H9 (cell line): ENCODE measurements around the gene CPT1B. TPM values are rescaled to one million over a fixed set of nuclear protein-coding genes. Genes with fewer than 3 reads are reported as not detected.

Experiments
- DNase-seq: peaks from one replicate; pipeline ENCODE4 v3.0.0-alpha.2; 2017
- H2AFZ ChIP-seq: one replicate; pipeline ENCODE4 v1.6.1; 2013; ENCODE audit warnings: mild to moderate bottlenecking, low read length, control low read depth, moderate library complexity
- H2AK5ac ChIP-seq: 2 replicates; pipeline ENCODE4 v1.6.1; 2013; ENCODE audit warnings: low read length, control low read depth, mixed read lengths; ENCODE audit not compliant: insufficient read length
- H2BK120ac ChIP-seq: one replicate; pipeline ENCODE4 v1.6.1; 2013; ENCODE audit warnings: low read depth, mild to moderate bottlenecking, low read length, control low read depth, inconsistent platforms; ENCODE audit not compliant: poor library complexity, severe bottlenecking
- H2BK12ac ChIP-seq: 2 replicates; pipeline ENCODE4 v1.6.1; 2013; ENCODE audit warnings: low read length, control low read depth, mixed read lengths, low read depth; ENCODE audit not compliant: insufficient read length
- H2BK15ac ChIP-seq: 2 replicates; pipeline ENCODE4 v1.6.1; 2013; ENCODE audit warnings: low read depth, low read length, control low read depth
- H2BK20ac ChIP-seq: one replicate; pipeline ENCODE4 v1.6.1; 2013; ENCODE audit warnings: low read depth, mild to moderate bottlenecking, low read length, control low read depth, inconsistent platforms; ENCODE audit not compliant: poor library complexity, severe bottlenecking
- H2BK5ac ChIP-seq: 2 replicates; pipeline ENCODE4 v1.6.1; 2013; ENCODE audit warnings: low read length, control low read depth, mixed read lengths; ENCODE audit not compliant: insufficient read length
- H3K14ac ChIP-seq: 2 replicates; pipeline ENCODE4 v1.6.1; 2013; ENCODE audit warnings: low read length, control low read depth; ENCODE audit not compliant: insufficient read depth
- H3K18ac ChIP-seq: 2 replicates; pipeline ENCODE4 v1.6.1; 2013; ENCODE audit warnings: low read depth, mild to moderate bottlenecking, mixed read lengths, low read length, control low read depth; ENCODE audit not compliant: insufficient read length
- H3K23ac ChIP-seq: 2 replicates; pipeline ENCODE4 v1.6.1; 2013; ENCODE audit warnings: low read length, control low read depth, mixed read lengths, low read depth; ENCODE audit not compliant: insufficient read length
- H3K23me2 ChIP-seq: 2 replicates; pipeline ENCODE4 v1.6.1; 2013; ENCODE audit warnings: low read depth, mild to moderate bottlenecking, mixed read lengths, low read length, control low read depth; ENCODE audit not compliant: insufficient read length, poor library complexity, severe bottlenecking
- H3K27ac ChIP-seq: 2 replicates; pipeline ENCODE4 v1.5.1; 2013; ENCODE audit warnings: low read length, control low read depth, mixed read lengths, low read depth; ENCODE audit not compliant: insufficient read length
- H3K27me3 ChIP-seq: 2 replicates; pipeline ENCODE4 v1.6.1; 2013; ENCODE audit warnings: low read length, control low read depth, inconsistent platforms; ENCODE audit not compliant: insufficient read depth
- H3K4ac ChIP-seq: 2 replicates; pipeline ENCODE4 v1.6.1; 2013; ENCODE audit warnings: low read depth, mild to moderate bottlenecking, control low read depth, inconsistent platforms, low read length, moderate library complexity
- H3K4me1 ChIP-seq: 2 replicates; pipeline ENCODE4 v1.6.1; 2013; ENCODE audit warnings: low read length, control low read depth, inconsistent platforms; ENCODE audit not compliant: insufficient read depth
- H3K4me2 ChIP-seq: 2 replicates; pipeline ENCODE4 v1.6.1; 2013; ENCODE audit warnings: low read length, control low read depth, mixed read lengths; ENCODE audit not compliant: insufficient read length, insufficient read depth
- H3K56ac ChIP-seq: 2 replicates; pipeline ENCODE4 v1.6.1; 2013; ENCODE audit warnings: low read depth, mild to moderate bottlenecking, mixed read lengths, low read length, control low read depth; ENCODE audit not compliant: insufficient read length
- H3K79me1 ChIP-seq: 2 replicates; pipeline ENCODE4 v1.6.1; 2013; ENCODE audit warnings: low read depth, mild to moderate bottlenecking, moderate library complexity, low read length, control low read depth, inconsistent platforms; ENCODE audit not compliant: insufficient read depth, poor library complexity, severe bottlenecking
- H3K79me2 ChIP-seq: 2 replicates; pipeline ENCODE4 v1.6.1; 2013; ENCODE audit warnings: low read length, control low read depth, inconsistent platforms; ENCODE audit not compliant: insufficient read depth
- H3K9ac ChIP-seq: 2 replicates; pipeline ENCODE4 v1.6.1; 2013; ENCODE audit warnings: low read length, control low read depth, mixed read lengths; ENCODE audit not compliant: insufficient read length; ENCODE audit errors: extremely low read depth
- H3K9me3 ChIP-seq: one replicate; pipeline ENCODE4 v1.6.1; 2013; ENCODE audit warnings: low read depth, low read length, inconsistent platforms; ENCODE audit not compliant: control insufficient read depth
- H3T11ph ChIP-seq: one replicate; pipeline ENCODE4 v1.6.1; 2013; ENCODE audit warnings: mild to moderate bottlenecking, low read length, control low read depth, inconsistent platforms
- H4K20me1 ChIP-seq: one replicate; pipeline ENCODE4 v1.6.1; 2013; ENCODE audit not compliant: control insufficient read depth, insufficient read length, insufficient read depth
- H4K5ac ChIP-seq: 2 replicates; pipeline ENCODE4 v1.6.1; 2013; ENCODE audit warnings: low read depth, mild to moderate bottlenecking, mixed read lengths, low read length, control low read depth; ENCODE audit not compliant: insufficient read length
- H4K8ac ChIP-seq: replicated peaks from 2 replicates; pipeline ENCODE4 v1.6.1; 2013; ENCODE audit warnings: low read length, control low read depth, mixed read lengths, low read depth; ENCODE audit not compliant: insufficient read length
- H4K91ac ChIP-seq: 2 replicates; pipeline ENCODE4 v1.6.1; 2013; ENCODE audit warnings: low read depth, mild to moderate bottlenecking, moderate library complexity, mixed read lengths, low read length, control low read depth; ENCODE audit not compliant: insufficient read length
- H3K27ac Mint-ChIP-seq, 3 experiments: 2 replicates in 2 of 3; 3 replicates in 1 of 3; pipeline ENCODE4 v1.8.0; 2020 to 2021; ENCODE audit warnings: mixed read lengths in 3 of 3, mild to moderate bottlenecking in 1 of 3, moderate library complexity in 1 of 3
- H3K27me3 Mint-ChIP-seq: 2 replicates; pipeline ENCODE4 v1.8.0; 2021; ENCODE audit warnings: low read depth, mild to moderate bottlenecking, moderate library complexity, mixed read lengths
- H3K36me3 Mint-ChIP-seq, 3 experiments: 2 replicates in 2 of 3; 3 replicates in 1 of 3; pipeline ENCODE4 v1.8.0; 2020 to 2021; ENCODE audit warnings: low read depth in 3 of 3, mixed read lengths in 3 of 3; ENCODE audit not compliant: insufficient read depth in 1 of 3
- H3K4me1 Mint-ChIP-seq, 2 experiments: 2 replicates each; pipeline ENCODE4 v1.8.0; 2020; ENCODE audit warnings: mixed read lengths in 2 of 2
- H3K4me3 Mint-ChIP-seq, 2 experiments: 2 replicates in 1 of 2; 3 replicates in 1 of 2; pipeline ENCODE4 v1.8.0; 2020 to 2021; ENCODE audit warnings: mild to moderate bottlenecking in 2 of 2, mixed read lengths in 2 of 2, moderate library complexity in 1 of 2
- H3K9me3 Mint-ChIP-seq, 2 experiments: 2 replicates in 1 of 2; 3 replicates in 1 of 2; pipeline ENCODE4 v1.8.0; 2020; ENCODE audit warnings: mild to moderate bottlenecking in 2 of 2, mixed read lengths in 2 of 2, moderate library complexity in 1 of 2
- WGBS: extraction: QIAGEN DNeasy Blood & Tissue Kit; methylation state at CpG from one replicate; pipeline ENCODE4 v1.1.7; 2013; ENCODE audit warnings: missing lambda C conversion rate, low lambda C conversion rate, mixed read lengths; ENCODE audit not compliant: insufficient read length; ENCODE audit errors: extremely low coverage; 5-methylcytosine and 5-hydroxymethylcytosine counted together
- total RNA-seq: library from RNA; stranded (reverse); gene quantifications from 2 replicates; pipeline ENCODE4 v1.2.1, GENCODE V29; 2021
- TF ChIP-seq, protein P1 (sequence below): fragments of 200-600 bp; sonication (generic); conservative IDR thresholded peaks from 3 replicates; pipeline ENCODE4 v1.8.0; 2021; ENCODE audit warnings: antibody characterized with exemption, mild to moderate bottlenecking

CPT1B gene
- total RNA-seq, 1 experiment from 2014 or later, result 65.7 TPM

DNA sequence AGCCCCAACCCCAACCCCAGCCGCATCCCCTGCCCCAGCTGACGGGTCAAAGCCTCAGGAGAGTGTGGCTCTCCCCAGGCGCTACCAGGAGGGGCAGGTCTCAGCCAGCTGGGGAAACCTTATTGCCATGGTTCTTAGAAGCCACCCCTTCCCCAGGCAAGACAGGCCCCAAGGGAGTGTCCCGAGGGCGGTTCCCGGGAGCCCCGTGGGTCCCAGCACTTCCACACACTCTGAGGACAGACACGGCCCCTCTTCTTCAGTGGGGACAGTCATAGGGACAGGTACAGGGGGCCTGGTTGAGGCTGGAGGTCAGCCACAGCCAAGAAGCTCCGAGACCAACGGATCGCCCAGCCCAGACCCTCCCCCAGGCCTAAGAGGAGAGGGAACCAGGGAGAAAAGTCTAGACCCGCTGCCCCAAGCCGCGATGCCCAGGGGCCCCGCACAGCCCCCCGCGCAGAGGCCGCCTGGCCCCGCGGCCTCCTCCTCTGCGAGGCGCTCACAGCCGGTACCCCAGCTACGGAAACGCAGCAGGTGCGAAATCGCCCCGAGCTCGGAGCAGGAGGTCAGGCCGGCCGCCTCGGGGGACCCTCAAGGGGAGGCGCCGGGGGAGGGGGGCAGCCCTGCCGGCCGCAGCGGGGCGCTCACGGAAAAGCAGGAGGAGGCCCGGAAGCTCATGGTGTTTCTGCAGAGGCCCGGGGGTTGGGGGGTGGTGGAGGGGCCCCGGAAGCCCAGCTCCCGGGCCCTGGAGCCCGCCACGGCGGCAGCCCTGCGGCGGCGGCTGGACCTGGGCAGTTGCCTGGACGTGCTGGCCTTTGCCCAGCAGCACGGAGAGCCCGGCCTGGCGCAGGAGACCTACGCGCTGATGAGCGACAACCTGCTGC, 29.9 kb downstream of the CPT1B start:
- Histone ChIP-seq H3K79me1 (no peaks in the 10 kb centered on the region), H2BK20ac (no peak overlapping the region), H3K18ac (no peak overlapping the region), H3K27me3 (no peaks in the 10 kb centered on the region; the same call in 1 of the 2 replicates), H2AFZ (no peak overlapping the region), H2BK120ac (no peak overlapping the region), H3K14ac (no peak overlapping the region), H3K4ac (no peak overlapping the region), H3K27ac (no peak overlapping the region), H4K20me1 (no peaks in the 10 kb centered on the region), H4K8ac (no peak overlapping the region), H3K56ac (no peak overlapping the region), H3K79me2 (no peaks in the 10 kb centered on the region), H4K91ac (no peak overlapping the region), H3K4me1 (no peaks in the 10 kb centered on the region), H2BK12ac (no peak overlapping the region), H3K4me2 (no peak overlapping the region), H3T11ph (no peak overlapping the region), H2BK5ac (no peak overlapping the region), H3K9ac (no peak overlapping the region), H3K23ac (no peak overlapping the region), H3K9me3 (no peaks in the 10 kb centered on the region), H2BK15ac (no peak overlapping the region), H3K23me2 (no peaks in the 10 kb centered on the region), H4K5ac (no peak overlapping the region), H2AK5ac (no peak overlapping the region)
- TF ChIP-seq, protein P1, sequence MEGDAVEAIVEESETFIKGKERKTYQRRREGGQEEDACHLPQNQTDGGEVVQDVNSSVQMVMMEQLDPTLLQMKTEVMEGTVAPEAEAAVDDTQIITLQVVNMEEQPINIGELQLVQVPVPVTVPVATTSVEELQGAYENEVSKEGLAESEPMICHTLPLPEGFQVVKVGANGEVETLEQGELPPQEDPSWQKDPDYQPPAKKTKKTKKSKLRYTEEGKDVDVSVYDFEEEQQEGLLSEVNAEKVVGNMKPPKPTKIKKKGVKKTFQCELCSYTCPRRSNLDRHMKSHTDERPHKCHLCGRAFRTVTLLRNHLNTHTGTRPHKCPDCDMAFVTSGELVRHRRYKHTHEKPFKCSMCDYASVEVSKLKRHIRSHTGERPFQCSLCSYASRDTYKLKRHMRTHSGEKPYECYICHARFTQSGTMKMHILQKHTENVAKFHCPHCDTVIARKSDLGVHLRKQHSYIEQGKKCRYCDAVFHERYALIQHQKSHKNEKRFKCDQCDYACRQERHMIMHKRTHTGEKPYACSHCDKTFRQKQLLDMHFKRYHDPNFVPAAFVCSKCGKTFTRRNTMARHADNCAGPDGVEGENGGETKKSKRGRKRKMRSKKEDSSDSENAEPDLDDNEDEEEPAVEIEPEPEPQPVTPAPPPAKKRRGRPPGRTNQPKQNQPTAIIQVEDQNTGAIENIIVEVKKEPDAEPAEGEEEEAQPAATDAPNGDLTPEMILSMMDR, result no peak
- Mint-ChIP-seq H3K36me3 (no peaks in the 10 kb centered on the region), H3K27me3 (peaks cover 38% of the 10 kb centered on the region), H3K27ac (no peak overlapping the region), H3K9me3 (no peaks in the 10 kb centered on the region), H3K4me3 (no peak overlapping the region), H3K4me1 (peaks cover 0 to 3% of the 10 kb centered on the region in 2 experiments; a peak in 1 of 4 replicates)
- DNase-seq, result no peak
- no CpG with 5 or more reads among the region's 56 CpGs for WGBS
